Suprapubic skin (tissue), 4 donors: ENCODE data around the gene CWC27.

Experiments
- CTCF ChIP-seq, 2 donors: fragments of 200-600 bp in 1 of 2; fragments of 450-650 bp in 1 of 2; sonication (generic) in 1 of 2; IDR thresholded peaks; one replicate each; pipeline ENCODE4 v1.5.1; 2016 to 2019; ENCODE audit warnings: antibody characterized with exemption in 2 of 2, mild to moderate bottlenecking in 1 of 2, moderate library complexity in 1 of 2
- EP300 ChIP-seq: sonication (generic); formaldehyde crosslinking; IDR thresholded peaks from one replicate; pipeline ENCODE4 v1.6.1; 2017; ENCODE audit warnings: antibody characterized with exemption
- POLR2A ChIP-seq, 2 donors: fragments of 450-650 bp; IDR thresholded peaks; one replicate each; pipeline ENCODE4 v1.6.1; 2017; ENCODE audit warnings: antibody characterized with exemption in 2 of 2, mild to moderate bottlenecking in 2 of 2, moderate library complexity in 2 of 2
- POLR2AphosphoS5 ChIP-seq, 3 donors: sonication (generic); formaldehyde crosslinking; IDR thresholded peaks; one replicate each; pipeline ENCODE4 v1.6.1; 2017; ENCODE audit warnings: antibody characterized with exemption in 3 of 3

- TF ChIP-seq POLR2AphosphoS5 (IDR thresholded peaks at IDR 0.05): no peak
- TF ChIP-seq CTCF (IDR thresholded peaks at IDR 0.05): no peak
- no peak for TF ChIP-seq POLR2A (IDR thresholded peaks at IDR 0.05)
- TF ChIP-seq EP300: no peak
These were observed 199.9 kb downstream of the CWC27 start for GRCh38 chr5:64968591-64969110.
